Breast epithelium (tissue), 3 donors: ENCODE data around the gene HJURP.

Source experiments
- POLR2A ChIP-seq: fragments of 450-650 bp; IDR thresholded peaks from one replicate; pipeline ENCODE4 v1.6.1; 2016; ENCODE audit warnings: antibody characterized with exemption, mild to moderate bottlenecking, moderate library complexity
- POLR2AphosphoS5 ChIP-seq, 3 donors: sonication (generic); formaldehyde crosslinking; IDR thresholded peaks; one replicate each; pipeline ENCODE4 v1.6.1; 2017; ENCODE audit warnings: antibody characterized with exemption in 3 of 3
- TF ChIP-seq, protein P1 (sequence below), 3 donors: fragments of 450-650 bp; IDR thresholded peaks; one replicate each; pipeline ENCODE4 v1.5.1; 2016 to 2017; ENCODE audit warnings: antibody characterized with exemption in 3 of 3, mild to moderate bottlenecking in 3 of 3, moderate library complexity in 3 of 3

DNA sequence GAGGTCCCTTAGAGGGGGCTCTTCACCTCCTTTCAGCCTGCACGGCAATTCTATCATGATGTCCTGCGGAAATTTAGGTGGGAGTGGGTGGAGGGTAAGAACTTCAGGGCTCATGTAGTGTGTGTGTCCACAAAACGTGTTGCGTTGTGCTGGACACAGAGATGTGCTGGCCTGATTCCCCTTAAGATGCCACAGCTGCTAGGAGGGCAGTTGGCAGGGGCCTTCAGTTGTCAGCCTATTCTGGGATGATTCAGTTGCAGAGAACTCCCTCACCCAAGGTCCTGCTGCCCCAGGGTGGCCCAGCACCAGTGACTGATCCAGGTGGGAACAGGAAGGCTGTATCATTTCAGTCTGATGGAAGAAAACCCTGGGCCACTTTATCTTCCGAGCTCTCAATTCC, 1.0 kb upstream of the HJURP start:
- TF ChIP-seq POLR2A (no peak), POLR2AphosphoS5 (IDR thresholded peaks at IDR 0.05) (no peak)
- TF ChIP-seq, protein P1, sequence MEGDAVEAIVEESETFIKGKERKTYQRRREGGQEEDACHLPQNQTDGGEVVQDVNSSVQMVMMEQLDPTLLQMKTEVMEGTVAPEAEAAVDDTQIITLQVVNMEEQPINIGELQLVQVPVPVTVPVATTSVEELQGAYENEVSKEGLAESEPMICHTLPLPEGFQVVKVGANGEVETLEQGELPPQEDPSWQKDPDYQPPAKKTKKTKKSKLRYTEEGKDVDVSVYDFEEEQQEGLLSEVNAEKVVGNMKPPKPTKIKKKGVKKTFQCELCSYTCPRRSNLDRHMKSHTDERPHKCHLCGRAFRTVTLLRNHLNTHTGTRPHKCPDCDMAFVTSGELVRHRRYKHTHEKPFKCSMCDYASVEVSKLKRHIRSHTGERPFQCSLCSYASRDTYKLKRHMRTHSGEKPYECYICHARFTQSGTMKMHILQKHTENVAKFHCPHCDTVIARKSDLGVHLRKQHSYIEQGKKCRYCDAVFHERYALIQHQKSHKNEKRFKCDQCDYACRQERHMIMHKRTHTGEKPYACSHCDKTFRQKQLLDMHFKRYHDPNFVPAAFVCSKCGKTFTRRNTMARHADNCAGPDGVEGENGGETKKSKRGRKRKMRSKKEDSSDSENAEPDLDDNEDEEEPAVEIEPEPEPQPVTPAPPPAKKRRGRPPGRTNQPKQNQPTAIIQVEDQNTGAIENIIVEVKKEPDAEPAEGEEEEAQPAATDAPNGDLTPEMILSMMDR (IDR thresholded peaks at IDR 0.05): no peak
